Measurements from ENCODE around the gene C11orf68.

GRCh38 chr11:65869643-65870306, 49.1 kb downstream of the C11orf68 start:
- no peak for TF ChIP-seq CTCF (IDR thresholded peaks at IDR 0.05; ENCODE audit: low read length)
- TF ChIP-seq EZH2 (IDR thresholded peaks at IDR 0.05; ENCODE audit: borderline replicate concordance, low read length), result no peak

All from OCI-LY1 (cell line).